Measurements from ENCODE around the gene SULT2A1.

SULT2A1 gene

DNA sequence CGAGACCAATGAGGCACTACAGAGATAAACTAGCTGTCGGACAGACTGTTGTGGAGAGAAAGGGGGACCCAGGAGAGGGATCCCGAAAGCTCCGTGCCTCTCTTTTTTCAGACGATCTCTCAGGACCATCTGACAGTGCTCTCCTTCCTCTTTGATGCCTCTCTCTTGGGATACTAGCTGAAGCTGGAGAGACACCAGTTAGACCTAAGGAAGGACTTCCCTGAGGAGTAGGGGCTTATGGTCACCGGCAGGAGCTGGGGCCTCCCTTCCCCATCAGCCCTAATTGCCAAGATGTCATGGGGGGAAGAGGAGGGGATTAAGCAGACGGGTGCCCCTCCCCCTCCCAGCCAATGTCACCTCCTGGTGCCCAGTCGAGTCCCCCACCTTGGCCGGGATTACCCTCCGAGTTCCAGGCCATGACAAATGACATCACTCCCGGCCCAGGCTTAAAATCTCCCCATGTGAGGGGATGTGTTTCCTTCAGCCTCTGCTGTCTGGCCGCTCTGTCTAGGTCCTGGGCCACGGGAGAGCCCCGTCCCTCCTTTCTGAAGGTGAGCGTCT is 64.6 kb downstream of the SULT2A1 start, which contains the start of gene CRX:
TSS of gene CRX (plus strand) at position 478 of the 561 bp plus-strand sequence. CDS start 12,507 bp downstream, outside the sequence.
- no peak for TF ChIP-seq CTCF (IDR thresholded peaks at IDR 0.05; ENCODE audit: control insufficient read depth, insufficient read depth, low read depth, low read length, missing control alignments)
- no peak for DNase-seq (ENCODE audit: low read depth)
- no peak within 1 kb of the TSS for H3K4me3 ChIP-seq (ENCODE audit: control insufficient read depth, low read depth, low read length)
